GM19025 (cell line): ENCODE results near the gene CUL7.
A peak's percentile ranks its signal among the peaks of the same experiment; 100 is the strongest.

ENCODE experiments used
- ATAC-seq: cut with Tn5 transposase; IDR thresholded peaks from one replicate; pipeline ENCODE4 v1.9.1; 2021; ENCODE audit warnings: mild to moderate bottlenecking, low read depth, moderate library complexity; ENCODE audit not compliant: unreplicated experiment

The CUL7 gene

GRCh38 chr6:43077981-43078511 lies 24.4 kb upstream of the CUL7 start:
- no peak for ATAC-seq

GRCh38 chr6:43077333-43077809 lies 23.7 kb upstream of the CUL7 start:
- ATAC-seq, result no peak

- ATAC-seq, result no peak
These were observed 23.0 kb upstream of the CUL7 start for GRCh38 chr6:43076464-43077332.

- ATAC-seq, result no peak
These were observed 22.2 kb upstream of the CUL7 start, which contains the start of gene PTK7 for GRCh38 chr6:43075670-43076463. Gene PTK7 (plus strand): TSS chr6:43076314. CDS start chr6:43076489, 175 bp downstream.

GRCh38 chr6:43074847-43075669 lies 21.4 kb upstream of the CUL7 start:
- ATAC-seq, result no peak

- no peak for ATAC-seq
These were observed 16.5 kb upstream of the CUL7 start for GRCh38 chr6:43070028-43070632.

GRCh38 chr6:43062818-43063217 lies 9.2 kb upstream of the CUL7 start:
- no peak for ATAC-seq

- no peak for ATAC-seq
These were observed 8.2 kb upstream of the CUL7 start for GRCh38 chr6:43061861-43062260.

GRCh38 chr6:43060755-43061633 lies 7.3 kb upstream of the CUL7 start:
- no peak for ATAC-seq

GRCh38 chr6:43060034-43060754 lies 6.5 kb upstream of the CUL7 start:
- no peak for ATAC-seq

- peak; percentile 84 for ATAC-seq
These were observed 5.8 kb upstream of the CUL7 start, which contains the start of the genes KLC4 and MRPL2 for GRCh38 chr6:43059168-43060033. Gene KLC4 (plus strand): TSS chr6:43059631. CDS start chr6:43061336, 1,705 bp downstream. Gene MRPL2 (minus strand): TSS chr6:43059434. CDS start chr6:43059381, 53 bp downstream.

- no peak for ATAC-seq
These were observed 4.9 kb upstream of the CUL7 start for GRCh38 chr6:43058531-43058930.

- no peak for ATAC-seq
These were observed 2.3 kb upstream of the CUL7 start for GRCh38 chr6:43055966-43056365.

- no peak for ATAC-seq
These were observed 724 bp upstream of the CUL7 start for GRCh38 chr6:43054206-43054943.

- ATAC-seq, result no peak
These were observed 658 bp downstream of the CUL7 start for GRCh38 chr6:43052842-43053544.
